ENCODE results near the gene GABBR2.

GABBR2 gene

DNA sequence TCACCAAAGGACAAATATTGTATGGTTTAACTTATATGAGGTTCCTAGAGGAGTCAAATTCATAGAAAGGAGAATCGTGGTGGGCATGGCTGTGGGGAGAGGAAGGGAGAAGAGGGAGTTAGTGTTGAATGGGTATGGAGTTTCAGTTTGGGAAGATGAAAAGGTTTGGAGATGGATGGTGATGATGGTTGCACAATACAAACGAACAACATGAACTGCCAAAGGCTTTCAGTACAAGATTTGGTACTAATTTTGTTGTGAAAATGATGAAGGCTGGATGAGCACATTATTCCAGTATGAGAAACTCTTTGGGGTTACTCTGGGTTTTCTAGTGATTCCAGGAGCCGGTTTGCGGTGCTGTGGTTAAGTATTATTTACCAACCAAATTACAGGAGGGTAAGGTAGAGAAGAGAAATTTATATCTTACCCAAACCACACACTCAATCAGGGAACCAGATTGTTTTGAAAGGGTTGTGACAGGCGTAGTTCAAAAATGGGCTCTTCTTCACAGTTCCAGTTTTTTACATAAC is 341.3 kb downstream of the GABBR2 start:
- H3K9me3 Mint-ChIP-seq = peaks cover 16% of the 10 kb centered on the region
- H3K27me3 Mint-ChIP-seq = peaks cover 12% of the 10 kb centered on the region
- peaks cover 10% of the 10 kb centered on the region for H3K36me3 Mint-ChIP-seq (ENCODE audit: low read depth)
- H3K4me1 Mint-ChIP-seq (ENCODE audit: low read depth) = no peaks in the 10 kb centered on the region
- H3K27ac Mint-ChIP-seq = no peak overlapping the region
- no peak overlapping the region for H3K4me3 Mint-ChIP-seq

DNA sequence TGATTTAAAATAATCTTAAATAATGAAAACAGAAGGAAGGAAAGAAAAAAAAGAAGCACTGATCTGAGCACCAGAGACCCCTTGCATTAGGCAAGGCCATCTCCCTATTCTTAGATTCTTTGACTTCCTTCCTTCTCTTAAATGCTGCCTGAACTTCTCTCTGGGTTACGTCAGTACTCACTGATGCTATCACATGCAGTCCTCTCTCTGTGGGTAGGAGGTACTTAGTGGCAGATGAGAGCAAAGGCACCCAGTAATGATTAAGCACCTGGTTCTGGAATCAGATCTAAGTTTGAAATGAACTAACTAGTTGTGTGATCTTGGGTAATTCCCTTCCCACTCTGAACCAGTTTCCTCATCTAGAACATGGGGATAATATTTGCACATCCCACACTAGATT is 343.0 kb downstream of the GABBR2 start:
- H3K4me3 Mint-ChIP-seq = no peak overlapping the region
- peaks cover 16% of the 10 kb centered on the region for H3K9me3 Mint-ChIP-seq
- H3K4me1 Mint-ChIP-seq (ENCODE audit: low read depth) = no peaks in the 10 kb centered on the region
- H3K27me3 Mint-ChIP-seq = peaks cover 12% of the 10 kb centered on the region
- peaks cover 10% of the 10 kb centered on the region for H3K36me3 Mint-ChIP-seq (ENCODE audit: low read depth)
- no peak overlapping the region for H3K27ac Mint-ChIP-seq

DNA sequence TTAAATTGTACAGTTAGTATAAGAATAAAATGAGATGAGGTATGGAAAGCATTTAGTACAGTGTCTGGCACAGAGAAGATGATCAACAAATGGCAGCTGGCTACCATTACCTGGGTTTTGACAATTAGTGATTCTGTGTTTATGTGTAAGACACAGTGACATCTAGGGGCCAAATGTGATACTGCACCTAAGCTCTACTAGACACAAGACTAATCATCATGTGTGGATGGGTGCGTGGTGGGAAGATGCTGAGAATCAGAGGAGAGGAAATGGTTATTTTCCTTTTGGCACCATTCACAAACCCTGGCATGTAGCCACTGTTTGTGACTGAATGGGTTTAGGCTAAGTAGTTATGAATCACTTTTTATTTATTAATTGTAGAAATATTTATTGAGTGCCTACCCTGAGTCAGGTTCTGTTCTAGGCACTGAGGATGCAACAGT is 343.5 kb downstream of the GABBR2 start:
- H3K27ac Mint-ChIP-seq = no peak overlapping the region
- peaks cover 10% of the 10 kb centered on the region for H3K36me3 Mint-ChIP-seq (ENCODE audit: low read depth)
- H3K9me3 Mint-ChIP-seq = peaks cover 16% of the 10 kb centered on the region

GRCh38 chr9:98364086-98364485 is 344.6 kb downstream of the GABBR2 start:
- H3K4me3 Mint-ChIP-seq = no peak overlapping the region
- no peak overlapping the region for H3K27ac Mint-ChIP-seq
- no peaks in the 10 kb centered on the region for H3K4me1 Mint-ChIP-seq (ENCODE audit: low read depth)
- H3K36me3 Mint-ChIP-seq (ENCODE audit: low read depth) = peaks cover 10% of the 10 kb centered on the region
- H3K27me3 Mint-ChIP-seq = peaks cover 12% of the 10 kb centered on the region
- peaks cover 16% of the 10 kb centered on the region for H3K9me3 Mint-ChIP-seq

More for the DNA sequence above, 343.5 kb downstream of the GABBR2 start:
- peaks cover 12% of the 10 kb centered on the region for H3K27me3 Mint-ChIP-seq
- H3K4me3 Mint-ChIP-seq = no peak overlapping the region
- no peaks in the 10 kb centered on the region for H3K4me1 Mint-ChIP-seq (ENCODE audit: low read depth)

- H3K27me3 Mint-ChIP-seq = peaks cover 12% of the 10 kb centered on the region
- H3K4me1 Mint-ChIP-seq (ENCODE audit: low read depth) = no peaks in the 10 kb centered on the region
- H3K4me3 Mint-ChIP-seq = no peak overlapping the region
- H3K36me3 Mint-ChIP-seq (ENCODE audit: low read depth) = peaks cover 10% of the 10 kb centered on the region
- H3K9me3 Mint-ChIP-seq = peaks cover 16% of the 10 kb centered on the region
- H3K27ac Mint-ChIP-seq = no peak overlapping the region
These were observed 345.1 kb downstream of the GABBR2 start for GRCh38 chr9:98363644-98364043.

GRCh38 chr9:98362624-98363252 is 346.0 kb downstream of the GABBR2 start:
- H3K9me3 Mint-ChIP-seq = peaks cover 16% of the 10 kb centered on the region
- peaks cover 10% of the 10 kb centered on the region for H3K36me3 Mint-ChIP-seq (ENCODE audit: low read depth)
- H3K4me3 Mint-ChIP-seq = no peak overlapping the region
- H3K27ac Mint-ChIP-seq = no peak overlapping the region
- H3K4me1 Mint-ChIP-seq (ENCODE audit: low read depth) = no peaks in the 10 kb centered on the region
- H3K27me3 Mint-ChIP-seq = peaks cover 12% of the 10 kb centered on the region

- Mint-ChIP-seq H3K9me3 (peaks cover 12% of the 10 kb centered on the region), H3K27ac (no peak overlapping the region), H3K4me1 (ENCODE audit: low read depth) (no peaks in the 10 kb centered on the region), H3K36me3 (ENCODE audit: low read depth) (peaks cover 10% of the 10 kb centered on the region), H3K27me3 (peaks cover 9% of the 10 kb centered on the region), H3K4me3 (no peak overlapping the region)
These were observed 347.1 kb downstream of the GABBR2 start for GRCh38 chr9:98361645-98362044.

- Mint-ChIP-seq H3K27ac (no peak overlapping the region), H3K4me3 (no peak overlapping the region), H3K4me1 (ENCODE audit: low read depth) (no peaks in the 10 kb centered on the region), H3K36me3 (ENCODE audit: low read depth) (peaks cover 4% of the 10 kb centered on the region), H3K9me3 (peaks cover 4% of the 10 kb centered on the region), H3K27me3 (peaks cover 3% of the 10 kb centered on the region)
These were observed 348.5 kb downstream of the GABBR2 start for GRCh38 chr9:98360176-98360708.

DNA sequence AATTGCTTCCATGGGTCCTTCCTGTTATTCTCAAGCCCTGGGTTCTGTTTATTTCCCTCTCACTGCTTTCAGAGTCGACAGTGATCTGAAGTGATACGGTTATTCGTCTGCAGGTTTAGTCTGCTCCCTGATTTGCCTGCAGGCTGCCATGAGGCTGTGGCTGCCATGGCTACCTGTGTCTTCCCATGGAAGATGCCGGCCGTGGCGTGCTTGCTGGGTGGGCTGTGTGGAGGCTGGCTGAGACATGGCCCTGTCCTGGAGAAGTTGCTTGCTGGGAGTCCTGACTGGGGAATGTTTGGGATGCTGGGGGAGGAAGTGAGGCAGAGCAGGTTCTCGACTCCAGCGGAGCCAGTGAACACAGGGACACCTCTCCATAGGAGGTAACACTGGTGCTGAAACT is 349.2 kb downstream of the GABBR2 start:
- no peak overlapping the region for H3K27ac Mint-ChIP-seq
- no peaks in the 10 kb centered on the region for H3K36me3 Mint-ChIP-seq (ENCODE audit: low read depth)
- H3K4me1 Mint-ChIP-seq (ENCODE audit: low read depth) = no peaks in the 10 kb centered on the region
- H3K27me3 Mint-ChIP-seq = peaks cover 2% of the 10 kb centered on the region
- H3K4me3 Mint-ChIP-seq = no peak overlapping the region
- H3K9me3 Mint-ChIP-seq = no peaks in the 10 kb centered on the region

DNA sequence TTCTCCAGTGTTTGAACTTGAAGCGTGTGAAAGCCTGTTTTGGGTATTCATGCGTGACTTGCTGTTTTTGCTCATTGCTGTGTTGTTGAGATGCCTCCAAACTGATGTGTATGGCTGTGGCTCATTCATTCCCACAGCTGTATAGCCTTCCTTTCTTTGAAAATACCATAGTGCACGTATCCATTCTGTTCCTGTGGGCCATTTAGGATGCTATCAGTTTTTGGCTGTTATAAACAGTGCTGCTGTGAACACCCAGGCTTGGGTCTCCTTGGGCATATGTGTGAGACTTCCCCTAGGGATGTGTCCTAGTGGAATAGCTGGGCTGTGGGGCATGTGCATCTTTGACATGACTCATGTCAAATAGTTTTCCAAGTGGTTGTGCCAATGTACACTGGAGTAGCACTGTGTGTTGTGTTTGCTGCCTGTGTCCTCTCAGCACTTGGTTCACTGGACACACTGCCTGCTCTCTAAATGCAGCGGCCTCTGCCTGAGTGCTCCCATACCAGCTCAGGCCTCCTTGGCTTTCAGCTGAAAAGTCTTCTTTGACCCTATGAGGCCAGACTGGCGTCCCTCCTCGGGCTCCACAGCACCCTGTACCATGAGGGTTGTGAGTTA is 350.7 kb downstream of the GABBR2 start:
- H3K27me3 Mint-ChIP-seq = peaks cover 9% of the 10 kb centered on the region
- no peak overlapping the region for H3K27ac Mint-ChIP-seq
- no peak overlapping the region for H3K4me3 Mint-ChIP-seq
- no peaks in the 10 kb centered on the region for H3K4me1 Mint-ChIP-seq (ENCODE audit: low read depth)
- H3K9me3 Mint-ChIP-seq = no peaks in the 10 kb centered on the region
- no peaks in the 10 kb centered on the region for H3K36me3 Mint-ChIP-seq (ENCODE audit: low read depth)

GRCh38 chr9:98356953-98357690 is 351.6 kb downstream of the GABBR2 start:
- Mint-ChIP-seq H3K9me3 (no peaks in the 10 kb centered on the region), H3K27ac (no peak overlapping the region), H3K4me1 (ENCODE audit: low read depth) (no peaks in the 10 kb centered on the region), H3K4me3 (no peak overlapping the region), H3K27me3 (peaks cover 11% of the 10 kb centered on the region), H3K36me3 (ENCODE audit: low read depth) (no peaks in the 10 kb centered on the region)

DNA sequence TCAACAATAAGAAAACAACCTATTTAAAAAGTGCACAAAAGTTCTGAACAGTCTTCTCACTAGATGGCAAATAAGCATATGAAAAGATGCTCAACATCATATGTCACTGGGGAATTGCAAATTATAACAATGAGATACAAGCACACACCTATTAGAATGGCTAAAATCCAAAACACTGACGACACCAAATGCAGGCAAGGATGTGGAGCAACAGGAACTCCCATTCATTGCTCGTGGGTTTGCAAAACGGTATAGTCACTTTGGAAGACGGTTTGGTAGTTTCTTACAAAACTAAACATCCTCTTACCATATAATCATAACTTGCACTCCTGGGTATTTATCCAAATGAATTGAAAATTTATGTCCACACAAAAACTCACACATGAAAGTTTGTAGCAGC is 352.4 kb downstream of the GABBR2 start:
- Mint-ChIP-seq H3K4me1 (ENCODE audit: low read depth) (no peaks in the 10 kb centered on the region), H3K36me3 (ENCODE audit: low read depth) (peaks cover 4% of the 10 kb centered on the region), H3K4me3 (no peak overlapping the region), H3K9me3 (peaks cover 7% of the 10 kb centered on the region), H3K27me3 (peaks cover 19% of the 10 kb centered on the region), H3K27ac (no peak overlapping the region)

DNA sequence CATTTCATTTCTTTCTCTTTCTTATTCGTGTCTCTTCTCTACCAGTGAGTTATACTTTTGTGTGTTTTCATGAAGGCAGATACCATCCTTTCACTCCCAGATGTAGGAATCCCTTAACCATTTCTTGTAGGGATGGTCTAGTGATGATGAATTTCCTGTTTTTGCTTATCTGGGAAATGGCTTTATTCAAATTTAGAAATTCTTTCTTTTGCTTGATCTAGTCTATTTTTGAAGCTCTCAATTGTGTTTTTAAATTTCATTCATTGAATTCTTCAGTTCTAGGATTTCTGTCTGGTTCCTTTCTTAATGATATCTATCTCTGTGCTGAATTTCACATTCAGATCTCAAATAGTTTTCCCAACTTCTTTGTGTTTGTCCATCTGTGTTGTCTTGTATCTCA is 357.4 kb downstream of the GABBR2 start:
- Mint-ChIP-seq H3K4me1 (ENCODE audit: low read depth) (no peaks in the 10 kb centered on the region), H3K36me3 (ENCODE audit: low read depth) (peaks cover 7% of the 10 kb centered on the region), H3K27me3 (peaks cover 46% of the 10 kb centered on the region), H3K4me3 (no peak overlapping the region), H3K27ac (no peak overlapping the region), H3K9me3 (peaks cover 16% of the 10 kb centered on the region)

GRCh38 chr9:98347642-98348041 is 361.1 kb downstream of the GABBR2 start:
- Mint-ChIP-seq H3K9me3 (peaks cover 16% of the 10 kb centered on the region), H3K4me3 (no peak overlapping the region), H3K36me3 (ENCODE audit: low read depth) (peaks cover 7% of the 10 kb centered on the region), H3K27ac (no peak overlapping the region), H3K4me1 (ENCODE audit: low read depth) (no peaks in the 10 kb centered on the region), H3K27me3 (peaks cover 52% of the 10 kb centered on the region)

- no peaks in the 10 kb centered on the region for H3K4me1 Mint-ChIP-seq (ENCODE audit: low read depth)
- H3K4me3 Mint-ChIP-seq = no peak overlapping the region
- peaks cover 42% of the 10 kb centered on the region for H3K27me3 Mint-ChIP-seq
- H3K27ac Mint-ChIP-seq = no peak overlapping the region
- H3K36me3 Mint-ChIP-seq (ENCODE audit: low read depth) = no peaks in the 10 kb centered on the region
- peaks cover 4% of the 10 kb centered on the region for H3K9me3 Mint-ChIP-seq
These were observed 363.7 kb downstream of the GABBR2 start for GRCh38 chr9:98345011-98345410.

Data from stimulated activated naive CD8-positive, alpha-beta T cell treated with anti-CD3 and anti-CD28 coated beads, Interleukin-15, Interleukin-2, amounts not matched to agents 100 ng/mL and 50 ng/mL, for 24 hours (primary cell).